Measurements from ENCODE around the gene SLC35B2.

Gene SLC35B2

DNA sequence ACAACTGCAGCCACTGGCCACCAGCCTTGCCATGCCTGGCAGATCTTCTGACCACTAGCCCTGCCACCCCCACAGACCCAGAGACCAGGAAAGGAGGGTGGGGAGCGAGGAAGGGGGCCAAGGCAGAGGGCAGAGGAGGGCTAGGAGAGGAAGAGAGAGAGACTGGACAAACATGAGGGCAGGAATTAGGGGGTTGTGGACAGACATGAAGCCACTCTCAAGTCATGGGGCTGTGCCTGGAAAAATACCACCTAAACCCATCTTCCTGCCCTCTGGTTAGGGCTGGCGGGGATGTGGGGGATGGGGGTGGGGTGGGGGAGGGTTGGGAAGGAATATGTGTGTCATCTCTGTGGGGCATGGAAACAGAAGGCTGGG is 35.4 kb downstream of the SLC35B2 start:
- no peak for DNase-seq (ENCODE audit: extremely low read depth, low read depth)
- TF ChIP-seq, protein P1, sequence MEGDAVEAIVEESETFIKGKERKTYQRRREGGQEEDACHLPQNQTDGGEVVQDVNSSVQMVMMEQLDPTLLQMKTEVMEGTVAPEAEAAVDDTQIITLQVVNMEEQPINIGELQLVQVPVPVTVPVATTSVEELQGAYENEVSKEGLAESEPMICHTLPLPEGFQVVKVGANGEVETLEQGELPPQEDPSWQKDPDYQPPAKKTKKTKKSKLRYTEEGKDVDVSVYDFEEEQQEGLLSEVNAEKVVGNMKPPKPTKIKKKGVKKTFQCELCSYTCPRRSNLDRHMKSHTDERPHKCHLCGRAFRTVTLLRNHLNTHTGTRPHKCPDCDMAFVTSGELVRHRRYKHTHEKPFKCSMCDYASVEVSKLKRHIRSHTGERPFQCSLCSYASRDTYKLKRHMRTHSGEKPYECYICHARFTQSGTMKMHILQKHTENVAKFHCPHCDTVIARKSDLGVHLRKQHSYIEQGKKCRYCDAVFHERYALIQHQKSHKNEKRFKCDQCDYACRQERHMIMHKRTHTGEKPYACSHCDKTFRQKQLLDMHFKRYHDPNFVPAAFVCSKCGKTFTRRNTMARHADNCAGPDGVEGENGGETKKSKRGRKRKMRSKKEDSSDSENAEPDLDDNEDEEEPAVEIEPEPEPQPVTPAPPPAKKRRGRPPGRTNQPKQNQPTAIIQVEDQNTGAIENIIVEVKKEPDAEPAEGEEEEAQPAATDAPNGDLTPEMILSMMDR (IDR thresholded peaks at IDR 0.05; ENCODE audit: low read depth, low read length): no peak

DNA sequence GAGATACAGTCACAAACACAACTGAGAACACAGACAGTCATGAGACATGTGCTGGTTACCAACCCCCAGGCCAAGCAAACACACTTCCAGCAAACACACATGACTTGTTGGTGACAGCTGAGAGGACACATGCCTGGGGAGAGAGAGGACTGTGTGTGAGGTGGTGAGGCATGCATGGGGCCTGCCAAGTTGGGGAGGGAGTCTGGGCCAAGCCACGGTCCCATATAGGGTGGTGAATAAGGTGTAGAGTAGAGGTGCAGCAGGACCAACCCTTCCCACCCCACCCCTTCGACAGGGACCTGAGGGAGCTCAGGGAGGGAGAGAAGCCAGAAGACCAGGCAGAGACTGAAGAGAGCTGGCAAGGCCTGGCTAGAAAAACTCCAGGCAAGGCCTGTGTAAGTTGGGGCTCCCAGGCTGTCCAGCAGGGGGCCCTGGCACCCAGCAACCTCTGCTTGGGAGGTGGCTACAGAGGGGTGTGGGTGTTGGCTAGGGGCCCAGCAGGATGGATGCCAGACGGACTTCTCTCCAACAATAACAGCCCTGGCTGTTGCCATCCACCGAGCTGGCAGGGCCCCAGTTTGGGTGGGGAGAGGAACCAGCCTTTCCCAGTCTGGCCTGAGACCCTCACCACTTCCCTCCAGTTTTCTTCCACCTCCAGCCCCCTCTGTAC is 35.9 kb downstream of the SLC35B2 start:
- peak; percentile 48 for DNase-seq (ENCODE audit: extremely low read depth, low read depth)
- TF ChIP-seq, protein P1 (IDR thresholded peaks at IDR 0.05; ENCODE audit: low read depth, low read length): peak; percentile 82

DNA sequence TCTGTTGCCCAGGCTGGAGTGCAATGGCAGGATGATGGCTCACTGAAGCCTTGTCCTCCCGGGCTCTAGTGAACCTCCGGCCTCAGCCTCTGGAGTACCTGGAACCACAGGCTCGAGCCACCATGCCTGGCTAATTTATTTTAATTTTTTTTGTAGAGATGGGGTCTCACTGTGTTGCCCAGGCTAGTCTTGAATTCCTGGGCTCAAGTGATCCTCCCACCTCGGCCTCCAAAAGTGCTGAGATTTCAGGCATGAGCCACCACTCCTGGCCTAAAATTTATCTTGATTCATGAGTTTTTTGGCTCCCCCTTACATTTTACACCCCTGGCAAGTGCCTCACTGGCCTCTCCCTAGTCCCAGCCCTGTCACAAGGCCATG is 36.4 kb downstream of the SLC35B2 start:
- no peak for DNase-seq (ENCODE audit: extremely low read depth, low read depth)
- TF ChIP-seq, protein P1 (IDR thresholded peaks at IDR 0.05; ENCODE audit: low read depth, low read length): no peak

DNA sequence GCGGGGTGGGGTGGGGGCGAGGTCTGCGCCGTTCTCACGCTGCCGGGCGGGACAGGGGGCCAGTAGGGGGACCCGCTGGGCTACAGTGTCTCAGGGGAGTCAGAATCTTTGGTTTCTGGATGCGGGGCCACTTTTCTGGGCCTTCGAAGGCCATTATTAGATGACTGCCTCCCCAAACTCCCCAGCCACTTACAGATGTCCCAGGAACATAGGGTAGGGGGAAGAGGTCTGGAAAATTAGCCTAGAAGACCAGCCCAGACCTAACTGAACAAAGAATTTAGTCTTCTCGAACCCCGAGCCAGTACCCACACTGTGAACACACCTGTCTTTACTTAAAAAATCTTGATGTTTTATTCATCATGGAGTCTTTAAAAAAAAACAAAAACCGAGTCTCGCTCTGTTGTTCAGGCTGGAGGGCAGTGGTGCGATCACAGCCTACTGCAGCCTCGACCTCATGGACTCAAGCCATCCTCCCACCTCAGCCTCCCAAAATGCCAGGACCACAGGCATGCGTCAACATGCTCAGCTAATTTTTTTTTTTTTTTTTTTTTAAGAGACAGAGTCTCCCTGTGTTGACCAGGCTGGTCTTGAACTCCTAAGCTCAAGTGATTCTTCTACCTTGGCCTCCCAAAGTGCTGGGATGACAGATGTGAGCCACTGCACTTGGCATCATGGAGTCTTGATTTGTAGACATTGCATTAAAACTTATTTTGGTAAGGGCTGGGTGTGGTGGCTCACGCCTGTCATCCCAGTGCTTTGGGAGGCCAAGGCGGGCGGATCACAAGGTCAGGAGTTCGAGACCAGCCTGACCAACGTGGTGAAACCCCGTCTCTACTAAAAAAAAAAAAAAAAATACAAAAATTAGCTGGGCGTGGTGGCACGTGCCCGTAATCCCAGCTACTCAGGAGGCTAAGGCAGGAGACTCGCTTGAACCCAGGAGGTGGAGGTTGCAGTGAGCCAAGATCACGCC is 37.2 kb downstream of the SLC35B2 start:
- TF ChIP-seq, protein P1 (IDR thresholded peaks at IDR 0.05; ENCODE audit: low read depth, low read length): no peak
- no peak for DNase-seq (ENCODE audit: extremely low read depth, low read depth)

DNA sequence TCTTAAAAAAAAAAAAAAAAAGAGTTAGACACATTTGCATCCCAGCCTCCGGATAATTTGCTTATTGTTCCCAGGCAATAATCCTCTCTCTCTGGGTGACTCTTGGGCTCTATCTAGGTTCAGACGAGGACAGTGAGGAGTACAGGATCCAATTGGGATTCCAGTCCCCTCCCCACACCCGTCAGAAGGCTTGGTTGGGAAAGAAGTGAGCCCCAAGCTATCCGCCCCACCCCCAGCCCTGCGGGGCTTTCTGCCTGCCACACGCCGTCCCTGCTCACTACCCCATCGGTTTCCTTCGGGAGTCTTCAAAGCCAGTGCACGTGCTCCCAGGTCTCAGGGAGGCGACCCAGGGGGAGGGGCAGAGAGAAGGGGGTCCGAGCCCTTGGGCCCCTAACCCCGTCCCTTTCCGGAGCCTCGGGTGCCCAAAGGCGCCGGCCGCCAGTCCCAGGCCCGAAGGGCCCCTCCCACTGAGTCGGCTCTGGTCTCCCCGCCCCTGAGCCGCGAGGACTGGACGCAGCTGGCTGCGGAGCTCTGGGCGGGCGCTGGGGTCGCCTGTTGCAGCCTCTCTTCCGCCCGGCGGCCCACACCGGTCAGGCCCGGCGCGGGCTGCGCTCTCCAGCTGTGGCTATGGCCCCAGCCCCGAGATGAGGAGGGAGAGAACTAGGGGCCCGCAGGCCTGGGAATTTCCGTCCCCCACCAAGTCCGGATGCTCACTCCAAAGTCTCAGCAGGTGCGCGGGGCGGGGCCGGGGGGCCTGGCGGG is 38.1 kb downstream of the SLC35B2 start:
- no peak for DNase-seq (ENCODE audit: extremely low read depth, low read depth)
- TF ChIP-seq, protein P1 (IDR thresholded peaks at IDR 0.05; ENCODE audit: low read depth, low read length): no peak

DNA sequence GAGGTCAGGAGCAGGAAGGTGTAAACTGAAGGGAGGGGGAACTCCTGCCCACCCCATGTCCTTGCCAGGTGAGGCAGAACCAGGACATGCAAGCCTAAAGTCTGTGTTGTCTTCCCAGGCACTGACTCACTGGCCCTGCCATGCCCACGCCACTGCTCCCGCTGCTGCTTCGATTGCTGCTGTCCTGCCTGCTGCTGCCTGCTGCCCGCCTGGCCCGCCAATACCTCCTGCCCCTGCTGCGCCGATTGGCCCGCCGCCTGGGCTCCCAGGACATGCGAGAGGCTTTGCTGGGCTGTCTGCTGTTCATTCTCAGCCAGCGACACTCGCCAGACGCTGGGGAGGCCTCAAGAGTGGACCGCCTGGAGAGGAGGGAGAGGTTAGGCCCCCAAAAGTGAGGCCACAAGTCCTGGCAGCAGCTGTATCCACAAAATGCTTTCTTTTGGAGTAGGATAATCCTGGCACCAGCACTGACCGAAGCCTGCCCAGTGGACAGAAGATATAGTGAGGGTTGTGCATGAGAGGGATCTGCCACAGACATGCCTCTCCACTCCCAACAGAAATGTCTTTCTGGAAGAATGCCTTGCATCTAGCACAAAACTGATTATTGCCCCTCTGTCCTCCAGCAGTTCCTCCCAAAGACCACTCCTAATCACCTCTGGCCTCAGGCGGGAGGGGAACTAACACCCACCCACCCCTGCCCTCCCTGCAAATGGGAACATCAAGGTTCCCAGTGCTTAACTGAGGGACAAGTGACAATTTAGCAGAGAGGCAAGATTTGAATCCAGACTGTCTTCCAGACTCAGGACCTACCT is 39.8 kb downstream of the SLC35B2 start:
- no peak for DNase-seq (ENCODE audit: extremely low read depth, low read depth)
- TF ChIP-seq, protein P1 (IDR thresholded peaks at IDR 0.05; ENCODE audit: low read depth, low read length): no peak
